CD4-positive, alpha-beta T cell (primary cell): ENCODE measurements around the gene TMED10. TPM values are rescaled to one million over a fixed set of nuclear protein-coding genes. Genes with fewer than 3 reads are reported as not detected.

Experiments used
- ATAC-seq: fragments of 200-7000 bp; cut with Tn5 transposase; one replicate; pipeline ENCODE4 v1.10.0; 2022; ENCODE audit warnings: mild to moderate bottlenecking; ENCODE audit not compliant: poor library complexity
- CTCF ChIA-PET: fragments of 350-600 bp; sonication (Branson Sonifier 250); formaldehyde crosslinking; loops from one replicate; lab custom pipeline; 2021; ENCODE audit warnings: antibody characterized with exemption, inconsistent platforms; lab: Charles Lee
- POLR2A ChIA-PET: fragments of 350-600 bp; sonication (Branson Sonifier 250); formaldehyde crosslinking; loops from one replicate; lab custom pipeline; 2021; ENCODE audit warnings: antibody characterized with exemption, inconsistent platforms; lab: Charles Lee
- DNase-seq, 14 experiments: peaks; one replicate each; pipeline ENCODE4 v3.0.0-alpha.2; 2013 to 2020; ENCODE audit warnings: mixed read lengths in 2 of 14
- H3K27ac ChIP-seq, 2 donors: one replicate each; pipeline versions ENCODE4 v1.5.1 to v1.7.0; 2013; ENCODE audit warnings: low read length in 2 of 2, low read depth in 1 of 2, mild to moderate bottlenecking in 1 of 2
- H3K27me3 ChIP-seq, 2 experiments: 1 replicate in 1 of 2; 2 replicates in 1 of 2; pipeline versions ENCODE4 v1.6.1 to v1.7.0; 2013; ENCODE audit warnings: low read length in 2 of 2, control low read depth in 1 of 2, mild to moderate bottlenecking in 1 of 2, moderate library complexity in 1 of 2; ENCODE audit not compliant: insufficient read depth in 2 of 2, control insufficient read depth in 1 of 2
- H3K36me3 ChIP-seq: one replicate; pipeline ENCODE4 v1.6.1; 2013; ENCODE audit warnings: low read length, control low read depth; ENCODE audit not compliant: insufficient read depth
- H3K4me1 ChIP-seq: one replicate; pipeline ENCODE4 v1.6.1; 2013; ENCODE audit warnings: low read length, control low read depth; ENCODE audit not compliant: insufficient read depth
- H3K4me3 ChIP-seq: one replicate; pipeline ENCODE4 v1.5.1; 2013; ENCODE audit warnings: mild to moderate bottlenecking, low read length, moderate library complexity
- H3K9me3 ChIP-seq, 2 experiments: 1 replicate in 1 of 2; 2 replicates in 1 of 2; pipeline versions ENCODE4 v1.6.1 to v1.7.0; 2013; ENCODE audit warnings: low read length in 2 of 2, mild to moderate bottlenecking in 2 of 2, control low read depth in 1 of 2, moderate library complexity in 1 of 2; ENCODE audit not compliant: control insufficient read depth in 1 of 2, insufficient read depth in 1 of 2
- H3K27ac Mint-ChIP-seq: one replicate; pipeline ENCODE4 v1.8.0; 2020; ENCODE audit warnings: mixed read lengths
- H3K27me3 Mint-ChIP-seq: one replicate; pipeline ENCODE4 v1.8.0; 2021; ENCODE audit warnings: mixed read lengths
- H3K36me3 Mint-ChIP-seq: one replicate; pipeline ENCODE4 v1.8.0; 2021; ENCODE audit warnings: low read depth, mixed read lengths
- H3K4me1 Mint-ChIP-seq: one replicate; pipeline ENCODE4 v1.8.0; 2021; ENCODE audit warnings: low read depth, mixed read lengths
- H3K4me3 Mint-ChIP-seq: one replicate; pipeline ENCODE4 v1.8.0; 2020; ENCODE audit warnings: mild to moderate bottlenecking, mixed read lengths
- H3K9me3 Mint-ChIP-seq: one replicate; pipeline ENCODE4 v1.8.0; 2020; ENCODE audit warnings: mixed read lengths
- intact Hi-C, 2 experiments: fragments of 100-400 bp; cut with DNase I in 1 of 2; cut with micrococcal nuclease in 1 of 2; formaldehyde crosslinking; loops; one replicate each; pipeline versions ENCODE4 v1.15.1 to v1.9.0; 2023 to 2025; cut with DNase I, micrococcal nuclease
- total RNA-seq, 174 experiments: library from RNA in 2 of 174; stranded (reverse) in 2 of 174; gene quantifications; one replicate each; pipeline ENCODE4 v1.2.3 and lab custom pipeline; 2021 to 2026
- TF ChIP-seq, protein P1 (sequence below): fragments of 200-600 bp; IDR thresholded peaks from one replicate; pipeline ENCODE4 v1.8.0; 2022; ENCODE audit warnings: antibody characterized with exemption, mild to moderate bottlenecking

Gene TMED10
- total RNA-seq, 2 experiments from 2014 or later: 153 to 156 TPM

- ATAC-seq (no peak), DNase-seq (no peak)
- intact Hi-C loops: loop anchor here (2.0 to 5.0 kb wide), 4 partner anchors 99 to 519 kb away; no protein-coding TSS in a partner anchor
- no peaks in the 10 kb centered on the region for H3K9me3 ChIP-seq
- H3K4me1 ChIP-seq: no peaks in the 10 kb centered on the region
- TF ChIP-seq, protein P1, sequence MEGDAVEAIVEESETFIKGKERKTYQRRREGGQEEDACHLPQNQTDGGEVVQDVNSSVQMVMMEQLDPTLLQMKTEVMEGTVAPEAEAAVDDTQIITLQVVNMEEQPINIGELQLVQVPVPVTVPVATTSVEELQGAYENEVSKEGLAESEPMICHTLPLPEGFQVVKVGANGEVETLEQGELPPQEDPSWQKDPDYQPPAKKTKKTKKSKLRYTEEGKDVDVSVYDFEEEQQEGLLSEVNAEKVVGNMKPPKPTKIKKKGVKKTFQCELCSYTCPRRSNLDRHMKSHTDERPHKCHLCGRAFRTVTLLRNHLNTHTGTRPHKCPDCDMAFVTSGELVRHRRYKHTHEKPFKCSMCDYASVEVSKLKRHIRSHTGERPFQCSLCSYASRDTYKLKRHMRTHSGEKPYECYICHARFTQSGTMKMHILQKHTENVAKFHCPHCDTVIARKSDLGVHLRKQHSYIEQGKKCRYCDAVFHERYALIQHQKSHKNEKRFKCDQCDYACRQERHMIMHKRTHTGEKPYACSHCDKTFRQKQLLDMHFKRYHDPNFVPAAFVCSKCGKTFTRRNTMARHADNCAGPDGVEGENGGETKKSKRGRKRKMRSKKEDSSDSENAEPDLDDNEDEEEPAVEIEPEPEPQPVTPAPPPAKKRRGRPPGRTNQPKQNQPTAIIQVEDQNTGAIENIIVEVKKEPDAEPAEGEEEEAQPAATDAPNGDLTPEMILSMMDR: no peak
- POLR2A ChIA-PET: interaction anchor here (1.3 kb wide), 1 partner anchor 42 kb away, joined by 3 read pairs; no protein-coding TSS in a partner anchor
- H3K27me3 ChIP-seq: no peaks in the 10 kb centered on the region
- H3K4me3 ChIP-seq: no peak overlapping the region
- Mint-ChIP-seq H3K27me3 (no peaks in the 10 kb centered on the region), H3K9me3 (no peaks in the 10 kb centered on the region), H3K4me3 (no peak overlapping the region), H3K4me1 (peaks cover 16% of the 10 kb centered on the region), H3K27ac (no peak overlapping the region), H3K36me3 (peaks cover 51% of the 10 kb centered on the region)
- CTCF ChIA-PET: no interaction called here
- H3K27ac ChIP-seq: no peak overlapping the region
- peaks cover 49% of the 10 kb centered on the region for H3K36me3 ChIP-seq
Measured at GRCh38 chr14:75133597-75133996, 42.8 kb downstream of the TMED10 start.

- Mint-ChIP-seq H3K4me1 (peaks cover 15% of the 10 kb centered on the region), H3K9me3 (no peaks in the 10 kb centered on the region), H3K27ac (peak overlapping the region; percentile 2), H3K36me3 (peaks cover 50% of the 10 kb centered on the region), H3K4me3 (no peak overlapping the region), H3K27me3 (no peaks in the 10 kb centered on the region)
- Histone ChIP-seq H3K27ac (no peak overlapping the region), H3K4me3 (no peak overlapping the region), H3K27me3 (no peaks in the 10 kb centered on the region), H3K9me3 (no peaks in the 10 kb centered on the region), H3K4me1 (peaks cover 10% of the 10 kb centered on the region), H3K36me3 (peaks cover 53% of the 10 kb centered on the region)
- intact Hi-C loops: loop anchor here (1.0 to 5.0 kb wide), 6 partner anchors 10 to 520 kb away; no protein-coding TSS in a partner anchor
- TF ChIP-seq, protein P1: peak; percentile 73
- peak; percentile 95 for ATAC-seq
- DNase-seq: peak in 9 of 14 experiments; percentile 6 to 87 (median 46)
- ChIA-PET POLR2A (interaction anchor here (0.9 kb wide), 1 partner anchor 8 kb away, joined by 3 read pairs; no protein-coding TSS in a partner anchor), CTCF (interaction anchor here (0.7 to 3.5 kb wide), 7 partner anchors 13 to 171 kb away, joined by 3 to 17 read pairs (median 3); no protein-coding TSS in a partner anchor)
Measured at GRCh38 chr14:75132382-75133086, 43.9 kb downstream of the TMED10 start.

DNA sequence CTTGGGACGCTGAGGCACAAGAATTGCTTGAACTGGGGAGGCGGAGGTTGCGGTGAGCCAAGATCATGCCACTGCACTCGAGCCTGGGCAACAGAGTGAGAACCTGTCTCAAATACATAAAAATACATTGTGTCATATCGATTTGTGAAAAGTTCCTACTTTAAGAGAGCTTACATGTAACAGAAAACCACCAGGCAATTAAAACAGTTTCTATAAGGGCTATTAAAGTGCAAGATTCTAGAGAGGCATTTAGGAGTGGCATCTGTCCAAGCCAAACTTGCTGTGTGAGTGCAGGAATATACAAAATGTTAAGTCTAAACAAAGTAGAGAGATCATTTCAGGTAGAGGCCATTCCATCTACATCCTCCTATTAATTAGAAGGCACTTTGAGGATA is 47.8 kb downstream of the TMED10 start:
- DNase-seq (no peak), ATAC-seq (no peak)
- Histone ChIP-seq H3K27ac (no peak overlapping the region), H3K36me3 (peaks cover 29% of the 10 kb centered on the region), H3K9me3 (no peaks in the 10 kb centered on the region), H3K4me1 (peaks cover 36% of the 10 kb centered on the region), H3K27me3 (no peaks in the 10 kb centered on the region), H3K4me3 (no peak overlapping the region)
- Mint-ChIP-seq H3K4me1 (peaks cover 47% of the 10 kb centered on the region), H3K4me3 (peak overlapping the region; percentile 66), H3K36me3 (peaks cover 38% of the 10 kb centered on the region), H3K27me3 (no peaks in the 10 kb centered on the region), H3K27ac (peak overlapping the region; percentile 7), H3K9me3 (no peaks in the 10 kb centered on the region)
- POLR2A ChIA-PET: interaction anchor here (0.6 to 2.7 kb wide), 5 partner anchors 10 to 360 kb away, joined by 3 to 23 read pairs (median 6); partner anchors contain the start of gene TMED10
- CTCF ChIA-PET: interaction anchor here (1.0 to 1.7 kb wide), 3 partner anchors 11 to 178 kb away, joined by 3 to 5 read pairs (median 3); no protein-coding TSS in a partner anchor
- intact Hi-C loops: loop anchor here (5.0 kb wide), 3 partner anchors 49 to 534 kb away; partner anchors contain the start of genes EIF2B2 (in 1 of the 2), ERG28 (in 1 of the 2), TMED10 (in 1 of the 2) and TTLL5 (in 1 of the 2)
- TF ChIP-seq, protein P1: no peak
